NCI-H1930 (cell line): Measurements from ENCODE around the gene RNU1-4.
"Not testable (repeated sequence)": the region's sequence is repeated elsewhere in the genome, so short reads cannot be mapped to it uniquely, and the experiment has no call there.

Experiments
- DNase-seq, 2 experiments: peaks; one replicate each; lab custom pipeline; 2025; lab: John Stamatoyannopoulos, UW

RNU1-4 gene

GRCh38 chr1:16728243-16728949, 11.9 kb upstream of the RNU1-4 start:
- not testable (repeated sequence) for DNase-seq

GRCh38 chr1:16732254-16732896, 7.9 kb upstream of the RNU1-4 start:
- DNase-seq = not testable (repeated sequence)

GRCh38 chr1:16741230-16741629, 914 bp downstream of the RNU1-4 start:
- DNase-seq = not testable (repeated sequence)

GRCh38 chr1:16747660-16748059, 7.3 kb downstream of the RNU1-4 start:
- not testable (repeated sequence) for DNase-seq

- not testable (repeated sequence) for DNase-seq
Observed at GRCh38 chr1:16748710-16749109, 8.4 kb downstream of the RNU1-4 start.

- DNase-seq = not testable (repeated sequence)
Observed at GRCh38 chr1:16749910-16750888, 9.9 kb downstream of the RNU1-4 start.

- DNase-seq = not testable (repeated sequence)
Observed at GRCh38 chr1:16752770-16753169, 12.5 kb downstream of the RNU1-4 start.

GRCh38 chr1:16755385-16755784, 15.1 kb downstream of the RNU1-4 start:
- DNase-seq = not testable (repeated sequence)

GRCh38 chr1:16755932-16756331, 15.6 kb downstream of the RNU1-4 start:
- not testable (repeated sequence) for DNase-seq

GRCh38 chr1:16757574-16757973, 17.3 kb downstream of the RNU1-4 start:
- not testable (repeated sequence) for DNase-seq

- not testable (repeated sequence) for DNase-seq
Observed at GRCh38 chr1:16758060-16758459, 17.7 kb downstream of the RNU1-4 start.

GRCh38 chr1:16759041-16759493, 18.8 kb downstream of the RNU1-4 start:
- DNase-seq = not testable (repeated sequence)

- DNase-seq = not testable (repeated sequence)
Observed at GRCh38 chr1:16759650-16760455, 19.5 kb downstream of the RNU1-4 start.

GRCh38 chr1:16760456-16760765, 20.1 kb downstream of the RNU1-4 start:
- DNase-seq = not testable (repeated sequence)

- DNase-seq = not testable (repeated sequence)
Observed at GRCh38 chr1:16760801-16761200, 20.5 kb downstream of the RNU1-4 start.

GRCh38 chr1:16764248-16764819, 24.0 kb downstream of the RNU1-4 start:
- not testable (repeated sequence) for DNase-seq

GRCh38 chr1:16764820-16765655, 24.7 kb downstream of the RNU1-4 start:
- not testable (repeated sequence) for DNase-seq

GRCh38 chr1:16765731-16766605, 25.7 kb downstream of the RNU1-4 start:
- not testable (repeated sequence) for DNase-seq

- DNase-seq = not testable (repeated sequence)
Observed at GRCh38 chr1:16766689-16767256, 26.5 kb downstream of the RNU1-4 start.
